HG03045 (cell line): ENCODE measurements around the gene USP16.
"Not testable (repeated sequence)": the region's sequence is repeated elsewhere in the genome, so short reads cannot be mapped to it uniquely, and the experiment has no call there.

Experiments used
- ATAC-seq: cut with Tn5 transposase; IDR thresholded peaks from one replicate; pipeline ENCODE4 v1.9.1; 2021; ENCODE audit warnings: mild to moderate bottlenecking, moderate library complexity; ENCODE audit not compliant: unreplicated experiment

USP16 gene

DNA sequence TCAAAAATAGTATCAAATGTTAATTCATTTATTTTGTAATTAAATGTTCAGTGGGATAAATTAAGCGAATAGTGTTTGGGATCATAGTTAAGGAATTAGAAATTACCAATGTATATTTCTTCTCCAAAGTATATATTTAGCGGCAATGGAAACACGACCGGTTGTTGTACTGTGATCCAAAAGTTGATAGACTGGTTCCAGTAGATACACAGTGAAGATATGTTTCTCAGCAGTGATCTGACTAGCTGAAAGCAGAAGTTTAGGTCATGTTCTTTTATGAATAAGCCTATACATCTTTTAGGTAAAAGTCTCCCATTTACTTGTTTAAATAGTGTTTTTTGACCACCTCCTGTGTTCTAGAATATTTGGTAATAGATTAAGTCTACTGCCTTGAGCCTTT lies 8.8 kb downstream of the USP16 start:
- no peak for ATAC-seq

DNA sequence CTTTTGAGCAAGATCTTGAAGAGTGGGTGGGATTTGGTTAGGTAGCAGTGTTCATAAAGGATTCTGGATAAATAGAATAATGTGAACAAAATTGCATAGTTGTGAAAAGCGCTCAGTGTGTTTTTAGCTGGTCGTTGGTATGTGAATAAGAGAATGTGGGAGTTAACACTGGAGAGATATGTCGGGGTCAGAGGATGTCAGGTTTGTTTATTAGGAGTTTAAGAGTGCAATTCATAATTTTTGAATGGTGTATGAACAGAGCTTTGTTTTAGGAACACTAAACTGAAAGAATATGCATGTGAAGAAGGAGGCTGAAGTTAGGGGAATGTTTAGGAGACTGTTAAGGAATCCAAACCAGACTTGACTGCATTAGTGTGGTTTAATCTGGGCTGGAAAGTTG lies 9.4 kb downstream of the USP16 start:
- no peak for ATAC-seq

DNA sequence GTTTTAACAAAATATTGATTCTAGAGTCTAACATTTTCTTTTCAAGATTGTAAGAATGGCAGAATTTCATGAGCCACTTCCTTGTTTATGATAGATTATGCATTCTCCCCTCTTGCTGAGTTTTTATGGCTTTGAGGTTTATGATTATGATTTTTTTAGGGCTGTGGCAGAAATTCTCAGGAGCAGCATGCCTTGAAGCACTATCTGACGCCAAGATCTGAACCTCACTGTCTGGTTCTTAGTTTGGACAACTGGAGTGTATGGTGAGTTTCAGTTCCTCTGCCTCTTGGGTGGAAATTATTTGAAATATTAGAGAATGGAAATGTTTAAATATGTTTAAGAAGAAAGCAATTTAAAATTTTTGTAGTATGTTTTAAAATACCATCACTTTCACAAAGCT lies 10.2 kb downstream of the USP16 start:
- ATAC-seq = no peak

DNA sequence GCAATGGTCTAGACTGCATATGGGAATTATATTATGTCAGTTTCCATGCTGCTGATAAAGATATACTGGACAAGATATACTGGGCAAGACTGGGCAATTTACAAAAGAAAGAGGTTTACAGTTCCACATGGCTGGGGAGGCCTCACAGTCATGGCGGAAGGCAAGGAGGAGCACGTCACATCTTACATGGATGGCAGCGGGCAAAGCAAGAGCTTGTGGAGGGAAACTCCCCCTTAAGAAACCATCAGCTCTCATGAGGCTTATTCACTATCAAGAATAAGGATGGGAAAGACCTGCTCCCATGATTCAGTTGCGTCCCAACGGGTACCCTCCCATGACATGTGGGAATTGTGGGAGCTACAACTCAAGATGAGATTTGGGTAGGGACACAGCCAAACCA lies 27.8 kb downstream of the USP16 start:
- ATAC-seq = no peak

DNA sequence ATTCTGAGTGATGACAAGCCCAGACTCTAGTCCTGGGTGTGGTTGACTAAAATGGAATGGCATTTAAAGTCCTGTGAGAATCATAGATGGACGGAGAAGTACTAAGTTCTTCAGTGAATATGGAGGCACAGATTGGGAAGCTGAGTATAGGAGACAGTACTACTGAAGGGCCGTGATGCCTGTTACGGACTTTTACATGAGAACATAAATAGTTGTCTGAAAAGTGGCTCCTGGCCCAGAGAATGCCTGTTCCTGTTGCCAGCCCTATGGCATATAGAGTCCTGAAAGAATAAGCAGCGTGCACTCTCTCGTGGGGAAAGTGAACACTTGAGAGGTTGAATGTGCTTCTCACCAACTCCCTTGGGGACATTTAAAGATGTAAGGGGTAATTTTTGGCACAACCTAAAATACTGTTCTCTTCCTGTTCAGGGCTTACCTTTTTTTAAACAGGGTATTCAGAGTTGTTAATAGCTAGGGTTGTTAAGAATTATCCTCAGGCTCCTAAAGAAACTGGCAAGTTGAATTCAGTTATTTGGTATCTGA lies 28.6 kb downstream of the USP16 start:
- ATAC-seq = no peak

DNA sequence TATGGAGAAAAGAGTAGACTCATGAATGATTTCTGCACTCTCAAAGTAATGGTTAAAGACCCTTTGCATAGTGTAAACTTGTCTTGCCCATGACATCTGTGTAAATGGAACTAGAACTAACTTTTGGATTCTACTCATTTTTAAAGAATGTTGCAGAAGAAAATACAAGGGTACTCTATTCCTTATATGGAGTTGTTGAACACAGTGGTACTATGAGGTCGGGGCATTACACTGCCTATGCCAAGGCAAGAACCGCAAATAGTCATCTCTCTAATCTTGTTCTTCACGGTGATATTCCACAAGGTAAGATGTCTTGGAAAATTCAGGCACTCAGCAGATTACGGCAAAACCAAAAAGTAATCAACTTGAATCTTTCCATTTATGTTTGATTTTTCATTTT lies 29.2 kb downstream of the USP16 start:
- no peak for ATAC-seq

DNA sequence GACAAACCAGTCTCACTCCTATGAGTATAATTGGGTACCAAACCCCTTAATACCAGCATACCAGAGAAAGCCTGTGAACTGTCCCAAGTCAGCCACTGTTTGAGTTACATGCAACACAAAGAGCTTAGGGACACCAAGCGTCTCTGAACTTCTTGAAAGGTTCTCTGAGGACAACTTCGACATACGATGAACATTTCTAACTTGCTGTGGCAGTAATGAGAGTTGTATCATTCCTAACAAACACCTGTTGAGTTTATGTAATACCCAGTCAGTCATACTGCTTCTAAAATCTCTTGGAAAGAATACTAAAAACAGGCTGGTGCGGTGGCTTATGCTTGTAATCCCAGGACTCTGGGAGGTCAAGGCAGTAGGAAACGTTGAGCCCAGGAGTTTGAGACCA lies 30.6 kb downstream of the USP16 start:
- no peak for ATAC-seq

DNA sequence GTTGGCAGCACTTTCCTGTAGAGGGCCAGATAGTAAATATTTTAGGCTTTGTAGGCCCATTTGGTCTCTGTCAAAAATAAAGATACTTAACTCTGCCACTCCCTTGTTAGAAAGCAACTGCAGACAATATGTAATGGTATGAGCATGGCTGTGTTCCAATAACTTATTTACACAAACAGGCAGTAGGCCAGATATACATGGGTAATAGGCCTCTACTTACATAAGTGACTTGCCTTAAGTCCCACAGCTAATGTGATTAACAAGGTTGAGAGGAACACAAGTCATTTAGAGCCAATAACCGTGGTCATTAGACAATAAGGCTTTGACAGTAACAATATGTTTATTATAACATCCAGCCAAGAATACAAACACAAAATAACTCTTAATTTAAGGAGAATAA lies 31.5 kb downstream of the USP16 start:
- no peak for ATAC-seq

DNA sequence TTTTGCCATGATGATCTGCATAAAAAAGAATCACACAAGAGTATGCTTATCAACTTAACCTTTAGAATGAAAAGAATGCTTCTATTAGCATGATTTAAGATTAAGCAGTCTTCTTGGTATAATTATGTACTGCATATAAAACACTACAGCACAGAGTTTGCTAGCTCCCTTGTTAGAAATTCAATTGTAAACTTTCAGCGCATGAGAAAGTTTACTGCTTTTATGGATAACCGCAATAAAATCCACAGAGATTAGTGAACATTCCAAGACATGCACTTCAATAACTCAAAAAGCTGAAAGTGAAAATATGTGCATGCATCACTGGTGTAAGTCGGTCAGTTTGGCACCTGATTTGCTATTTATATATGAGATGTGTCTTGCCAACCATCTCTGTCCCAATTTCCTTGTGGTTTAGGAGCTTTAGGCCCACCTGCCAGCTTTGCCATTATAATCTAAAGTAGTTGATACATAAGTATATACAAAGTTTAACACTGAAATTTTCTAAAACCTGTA lies 32.1 kb downstream of the USP16 start:
- no peak for ATAC-seq

DNA sequence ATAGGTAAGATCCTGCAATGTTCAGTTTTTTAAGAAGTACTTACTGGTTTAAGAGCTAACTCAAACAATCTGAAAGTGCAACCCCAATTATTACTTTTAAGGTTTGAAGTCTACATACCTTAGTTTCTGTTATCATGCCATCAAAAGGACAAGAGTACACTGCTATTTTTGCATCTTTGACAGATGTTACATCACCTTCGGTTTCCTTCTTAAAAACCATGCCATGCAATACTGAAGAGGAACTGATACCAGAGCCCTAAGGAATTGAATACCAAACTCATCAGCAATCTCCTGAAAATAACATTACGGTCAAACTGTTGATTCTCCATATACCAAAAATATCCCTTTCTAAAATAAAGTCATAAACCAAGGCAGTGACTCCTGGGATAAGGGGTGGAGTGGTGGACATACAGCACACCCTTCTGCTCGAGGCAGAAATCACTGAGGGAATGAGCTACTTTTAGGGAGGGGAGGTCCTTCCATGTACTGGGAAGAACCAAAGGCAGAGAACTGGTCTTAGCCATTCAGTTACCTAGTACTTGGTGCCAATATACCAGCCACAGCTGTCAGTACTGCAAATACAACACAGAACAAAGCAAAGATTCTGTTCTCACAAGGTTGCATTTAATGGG lies 40.5 kb downstream of the USP16 start:
- peak; percentile 97 for ATAC-seq

DNA sequence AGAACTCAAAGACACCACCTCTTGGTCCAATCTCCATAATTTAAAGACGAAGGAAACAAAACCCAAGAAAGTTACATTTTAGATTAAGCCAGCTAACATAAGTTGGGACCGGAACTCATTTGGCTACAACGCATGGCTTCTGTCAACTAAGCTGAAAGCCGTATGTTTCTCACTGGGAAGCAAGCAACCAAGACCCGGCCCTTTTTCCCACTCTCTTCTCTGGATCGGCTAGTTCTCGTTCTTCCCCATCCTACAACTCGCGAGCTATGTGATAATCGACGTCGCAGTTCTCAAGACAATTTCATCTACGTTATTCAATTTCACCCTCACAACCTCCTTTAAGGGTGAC lies 48.4 kb downstream of the USP16 start:
- ATAC-seq = peak; percentile 0

DNA sequence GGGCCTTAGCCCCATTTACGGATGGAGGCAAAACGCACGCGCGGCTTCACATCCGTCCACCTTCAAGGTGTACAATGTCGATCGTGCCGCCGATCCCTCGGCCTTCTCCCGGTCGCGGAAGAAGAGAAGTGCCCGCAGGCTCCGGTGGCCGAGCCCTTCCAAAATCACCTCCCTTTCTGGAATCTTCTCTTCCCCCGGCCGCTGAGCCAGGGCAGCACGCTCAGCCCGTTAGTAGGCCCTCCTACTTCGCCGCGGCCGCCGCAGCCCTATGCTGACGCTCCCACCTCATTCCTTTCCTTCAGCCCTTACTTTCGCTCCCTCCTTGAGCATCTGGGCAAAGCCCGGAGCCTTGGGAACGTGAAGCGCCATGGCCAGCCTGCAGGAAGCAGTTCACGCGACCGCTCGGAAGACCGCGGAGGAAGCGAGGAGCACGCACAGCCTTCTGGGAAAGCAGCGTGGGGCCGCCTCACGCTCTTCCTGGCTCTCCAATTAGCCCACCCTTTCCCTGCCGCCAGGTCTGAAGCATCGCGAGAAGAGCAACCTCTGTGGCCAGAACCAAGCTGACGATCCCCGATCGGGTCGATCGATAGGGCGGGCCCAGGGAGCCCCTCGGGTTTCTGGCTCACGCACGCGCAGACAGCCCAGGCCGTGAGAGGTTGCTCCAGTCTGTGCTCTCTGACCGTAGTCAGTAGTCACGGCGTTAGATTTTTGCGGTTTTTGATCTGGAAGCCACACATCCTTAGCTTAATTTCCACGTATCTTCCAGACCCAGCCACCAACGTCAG lies 48.9 kb downstream of the USP16 start, which contains the start of gene CCT8:
CCT8 (minus strand) TSS at position 427 of the 785 bp plus-strand sequence; CDS start at position 369, 58 bp downstream.
- ATAC-seq = peak; percentile 93

DNA sequence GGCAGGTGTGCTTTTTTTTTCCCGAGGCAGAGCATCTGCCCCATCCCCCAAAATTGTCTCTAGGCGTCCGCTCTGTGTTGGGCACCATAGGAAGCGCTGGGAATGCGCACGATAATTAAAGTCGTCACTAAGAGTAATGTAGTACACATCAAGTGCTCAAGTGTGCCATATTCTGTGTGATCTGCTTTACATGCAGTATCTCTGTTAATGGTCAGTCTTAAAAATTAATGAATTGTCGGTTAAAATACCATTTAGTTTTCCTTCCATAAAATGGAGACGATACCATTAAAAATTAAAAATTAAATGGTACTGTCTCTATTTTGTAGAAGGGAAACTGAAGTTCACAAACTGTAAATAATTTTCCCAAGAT lies 49.5 kb downstream of the USP16 start:
- peak; percentile 6 for ATAC-seq

DNA sequence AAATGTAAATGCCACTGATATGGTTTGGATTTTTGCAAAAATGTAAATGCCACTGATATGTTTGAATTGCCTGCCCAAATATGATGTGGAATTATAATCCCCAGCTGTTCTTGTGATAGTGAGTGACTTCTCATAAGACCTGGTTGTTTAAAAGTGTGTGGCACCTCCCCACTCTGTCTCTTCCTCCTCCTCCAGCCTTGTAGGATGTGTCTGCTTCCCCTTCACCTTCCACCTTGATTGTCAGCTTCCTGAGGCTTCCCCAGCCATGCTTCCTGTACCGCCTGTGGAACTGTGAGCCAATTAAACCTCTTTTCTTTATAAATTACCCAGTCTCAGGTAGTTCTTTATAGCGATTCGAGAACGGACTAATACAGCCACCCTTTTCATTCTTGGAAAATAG lies 50.3 kb downstream of the USP16 start:
- no peak for ATAC-seq

DNA sequence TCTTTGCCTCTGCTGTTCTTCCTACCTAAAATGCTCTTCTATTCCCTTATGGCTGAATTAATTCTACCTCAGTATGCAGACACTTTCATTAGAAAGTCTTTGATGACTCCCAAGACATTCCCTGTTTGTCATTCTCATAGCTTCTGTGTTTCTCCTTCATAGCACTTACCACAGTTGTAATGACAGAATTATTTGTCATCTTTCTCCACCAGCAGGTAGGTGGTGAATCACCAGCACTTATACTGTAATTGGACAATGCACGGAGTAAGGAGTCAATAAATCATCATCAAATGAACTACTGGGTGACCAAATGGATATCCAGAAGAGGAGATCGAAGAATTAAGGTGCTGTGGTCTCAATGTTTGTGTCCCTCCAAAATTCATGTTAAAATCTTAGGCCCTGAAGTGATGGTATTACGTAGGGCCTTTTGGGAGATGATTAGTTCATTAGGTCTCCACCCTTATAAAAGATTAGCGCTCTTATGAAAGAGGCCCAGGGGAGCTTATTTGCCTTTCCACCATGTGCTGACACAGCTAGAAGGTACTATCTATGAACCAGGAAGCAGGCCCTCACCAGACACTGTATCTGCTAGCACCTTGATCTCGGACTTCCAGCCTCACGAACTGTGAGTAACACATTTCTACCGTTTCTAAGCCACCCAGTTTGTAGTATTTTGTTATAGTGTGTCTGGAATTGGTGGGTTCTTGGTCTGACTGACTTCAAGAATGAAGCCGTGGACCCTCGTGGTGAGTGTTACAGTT lies 51.4 kb downstream of the USP16 start:
- no peak for ATAC-seq

DNA sequence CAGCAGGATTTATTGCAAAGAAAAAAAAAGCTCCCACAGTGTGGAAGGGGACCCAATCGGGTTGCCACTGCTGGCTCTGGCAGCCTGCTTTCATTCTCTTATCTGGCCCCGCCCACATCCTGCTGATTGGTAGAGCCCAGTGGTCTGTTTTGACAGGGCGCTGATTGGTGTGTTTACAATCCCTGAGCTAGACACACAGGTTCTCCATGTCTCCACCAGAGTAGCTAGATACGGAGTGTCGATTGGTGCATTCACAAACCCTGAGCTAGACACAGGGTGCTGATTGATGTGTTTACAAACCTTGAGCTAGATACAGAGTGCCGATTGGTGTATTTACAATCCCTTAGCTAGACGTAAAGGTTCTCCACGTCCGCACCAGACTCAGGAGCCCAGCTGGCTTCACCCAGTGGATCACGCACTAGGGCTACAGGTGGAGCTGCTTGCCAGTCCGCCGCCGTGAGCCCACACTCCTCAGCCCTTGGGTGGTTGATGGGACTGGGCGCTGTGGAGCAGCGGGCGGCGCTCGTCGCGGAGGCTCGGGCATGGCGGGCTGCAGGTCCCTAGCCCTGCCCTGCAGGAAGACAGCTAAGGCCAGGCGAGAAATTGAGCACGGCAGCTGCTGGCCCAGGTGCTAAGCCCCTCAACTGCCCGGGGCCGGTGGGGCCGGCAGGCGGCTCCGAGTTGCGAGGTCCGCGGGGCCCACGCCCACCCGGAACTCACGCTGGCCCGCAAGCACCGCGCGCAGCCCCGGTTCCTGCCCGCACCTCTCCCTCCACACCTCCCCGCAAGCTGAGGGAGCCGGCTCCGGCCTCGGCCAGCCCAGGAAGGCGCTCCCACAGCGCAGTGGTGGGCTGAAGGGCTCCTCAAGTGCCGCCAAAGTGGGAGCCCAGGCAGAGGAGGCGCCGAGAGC lies 52.5 kb downstream of the USP16 start:
- not testable (repeated sequence) for ATAC-seq

DNA sequence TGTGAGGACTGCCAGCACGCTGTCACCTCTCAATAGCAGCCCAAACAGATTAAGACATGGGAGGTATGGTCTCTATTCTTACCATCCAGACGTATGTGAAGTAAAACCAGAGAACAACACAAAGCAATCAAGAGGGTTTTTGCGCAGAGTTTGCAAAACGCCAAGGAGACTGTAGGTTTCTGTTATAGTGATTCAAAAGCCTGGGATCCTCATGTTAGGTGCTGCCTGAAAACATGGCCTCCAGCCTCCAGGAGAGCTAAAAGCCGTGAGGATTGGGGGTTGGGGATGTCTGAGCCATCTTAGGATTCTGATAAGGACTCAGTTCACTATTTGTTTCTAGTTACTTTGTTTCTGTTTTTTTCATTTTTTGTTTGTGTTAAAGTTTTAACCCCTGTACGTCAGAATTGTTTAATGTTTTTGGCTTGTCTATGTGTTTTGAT lies 53.2 kb downstream of the USP16 start:
- ATAC-seq = no peak

DNA sequence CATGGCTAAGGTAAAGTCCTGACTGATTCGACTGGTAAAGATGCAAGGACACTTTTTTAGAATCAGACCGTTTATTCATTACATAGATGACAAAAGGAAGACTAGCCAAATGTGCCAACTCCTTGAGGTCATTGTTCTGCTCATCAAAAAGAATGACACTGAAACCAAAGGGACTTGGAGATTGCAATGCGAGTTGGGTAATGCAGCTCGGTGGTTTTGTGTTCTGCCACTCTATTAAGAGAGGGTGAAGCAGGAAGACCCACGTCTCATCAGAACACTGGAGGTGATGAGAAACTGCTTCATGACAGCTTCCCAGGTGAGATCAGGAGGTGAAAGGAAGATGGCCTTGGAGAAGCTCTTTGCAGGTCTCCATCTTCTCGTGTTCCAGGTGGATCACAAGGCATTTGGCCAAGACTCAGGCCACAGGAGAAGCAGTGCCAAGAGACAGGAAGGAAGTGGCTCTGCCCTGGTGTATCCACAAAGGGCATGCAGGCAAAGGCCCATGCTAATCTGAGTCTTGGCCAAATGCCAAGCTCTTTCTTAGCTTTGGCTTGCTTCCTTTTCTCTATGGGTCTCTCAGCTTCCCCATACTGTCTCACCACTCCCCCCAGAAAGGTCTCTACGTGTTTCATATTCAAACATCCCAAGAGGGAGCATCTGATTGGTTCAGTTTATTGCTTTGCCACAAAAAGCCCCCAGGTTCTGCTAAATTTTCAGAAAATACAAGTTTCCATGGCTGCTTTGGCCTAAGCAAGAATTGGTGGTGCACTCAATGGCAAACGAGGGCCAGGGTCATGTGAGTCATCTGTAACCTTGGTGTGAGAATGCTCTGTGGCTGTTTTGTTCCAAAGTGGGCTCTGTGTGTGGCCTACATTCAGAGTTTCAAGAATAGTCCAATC lies 54.6 kb downstream of the USP16 start:
- ATAC-seq = peak; percentile 50

DNA sequence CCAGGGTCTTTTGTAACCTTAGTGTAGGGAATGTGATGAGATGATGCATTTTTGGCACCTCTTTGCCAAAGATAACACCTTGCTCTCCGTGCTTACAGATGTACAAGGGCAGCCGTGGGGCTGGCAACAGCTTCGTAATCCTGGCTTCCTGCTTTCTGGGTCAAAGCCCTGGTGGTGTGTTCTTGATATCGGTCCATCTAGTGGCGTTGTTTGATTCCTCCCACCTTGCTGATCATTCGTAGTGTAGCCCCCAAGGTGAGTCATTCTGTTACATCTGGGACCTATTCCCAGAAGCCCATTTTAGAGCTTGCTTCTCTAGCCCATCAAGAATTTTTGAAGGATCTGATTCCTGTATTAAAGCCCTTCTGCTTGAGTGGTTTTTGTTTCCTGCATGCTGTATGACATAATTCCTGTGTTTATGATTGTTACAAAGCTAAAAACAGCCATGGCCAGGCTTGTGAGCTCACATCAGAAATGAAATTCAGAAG lies 56.0 kb downstream of the USP16 start:
- no peak for ATAC-seq
